Measurements from ENCODE around the gene EPB41L4B.

DNA sequence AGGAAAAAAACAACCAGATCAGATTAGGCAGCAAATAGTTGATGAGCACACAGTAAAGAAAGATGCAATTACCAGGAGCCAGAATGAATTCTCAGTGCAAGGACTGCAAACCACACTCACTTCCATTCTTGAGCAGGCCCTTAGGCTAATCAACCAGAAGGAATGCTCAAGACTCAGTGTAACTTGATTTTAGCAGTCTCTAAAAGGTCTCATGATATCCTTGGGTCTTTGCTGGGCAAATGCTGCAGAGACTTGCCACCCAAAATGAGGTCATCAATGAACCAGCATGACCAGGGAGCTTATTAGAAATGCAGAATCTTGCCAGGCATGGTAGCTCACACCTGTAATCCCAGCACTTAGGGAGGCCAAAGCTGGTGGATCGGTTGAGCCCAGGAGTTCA is 181.0 kb downstream of the EPB41L4B start:
- TF ChIP-seq TAF1 (IDR thresholded peaks at IDR 0.05; ENCODE audit: borderline replicate concordance, low read depth, low read length) (no peak), POLR2A (IDR thresholded peaks at IDR 0.05; ENCODE audit: low read depth, low read length) (no peak), POLR2AphosphoS5 (IDR thresholded peaks at IDR 0.05; ENCODE audit: low read depth, low read length) (no peak)
